HG03060 (cell line): ENCODE measurements around the gene MYL10.
"Not testable (repeated sequence)": the region's sequence is repeated elsewhere in the genome, so short reads cannot be mapped to it uniquely, and the experiment has no call there.

Experiments used
- ATAC-seq: cut with Tn5 transposase; IDR thresholded peaks from one replicate; pipeline ENCODE4 v1.9.1; 2021; ENCODE audit warnings: low read depth, moderate number of reproducible peaks; ENCODE audit not compliant: unreplicated experiment

MYL10 gene

GRCh38 chr7:101620991-101621390 is 8.1 kb downstream of the MYL10 start:
- ATAC-seq: no peak

- ATAC-seq: no peak
Observed at GRCh38 chr7:101620395-101620794, 8.7 kb downstream of the MYL10 start.

- no peak for ATAC-seq
Observed at GRCh38 chr7:101618916-101619315, 10.2 kb downstream of the MYL10 start.

GRCh38 chr7:101618207-101618839 is 10.8 kb downstream of the MYL10 start:
- ATAC-seq: no peak

- ATAC-seq: no peak
Observed at GRCh38 chr7:101617451-101618206, 11.5 kb downstream of the MYL10 start.

GRCh38 chr7:101615446-101615845 is 13.7 kb downstream of the MYL10 start:
- no peak for ATAC-seq

- ATAC-seq: no peak
Observed at GRCh38 chr7:101614939-101615302, 14.2 kb downstream of the MYL10 start.

- ATAC-seq: no peak
Observed at GRCh38 chr7:101614098-101614938, 14.8 kb downstream of the MYL10 start.

- ATAC-seq: no peak
Observed at GRCh38 chr7:101612885-101613515, 16.1 kb downstream of the MYL10 start.

GRCh38 chr7:101608772-101609713 is 20.1 kb downstream of the MYL10 start:
- no peak for ATAC-seq

GRCh38 chr7:101606498-101606923 is 22.6 kb downstream of the MYL10 start:
- ATAC-seq: no peak

- ATAC-seq: no peak
Observed at GRCh38 chr7:101605611-101606497, 23.2 kb downstream of the MYL10 start.

GRCh38 chr7:101604934-101605332 is 24.2 kb downstream of the MYL10 start:
- not testable (repeated sequence) for ATAC-seq

- no peak for ATAC-seq
Observed at GRCh38 chr7:101604331-101604933, 24.7 kb downstream of the MYL10 start.

GRCh38 chr7:101602484-101603241 is 26.4 kb downstream of the MYL10 start:
- ATAC-seq: no peak

GRCh38 chr7:101602082-101602481 is 27.0 kb downstream of the MYL10 start:
- no peak for ATAC-seq

- no peak for ATAC-seq
Observed at GRCh38 chr7:101599787-101600186, 29.3 kb downstream of the MYL10 start.
